OCI-LY1 (cell line): ENCODE measurements around the gene RASGRF1.

Source experiments
- CTCF ChIP-seq: fragments of 200-600 bp; sonication (generic), shearing (Covaris generic); IDR thresholded peaks from 2 replicates; pipeline ENCODE4 v1.5.1; 2017; ENCODE audit warnings: mild to moderate bottlenecking, antibody characterized with exemption, low read length, moderate library complexity, mixed read lengths
- EZH2 ChIP-seq: fragments of 200-600 bp; sonication (generic), shearing (Covaris generic); IDR thresholded peaks from 2 replicates; pipeline ENCODE4 v1.8.0; 2017; ENCODE audit warnings: borderline replicate concordance, mixed run types, mild to moderate bottlenecking, antibody characterized with exemption, low read length, moderate library complexity, mixed read lengths

- TF ChIP-seq EZH2 (no peak), CTCF (no peak)
Measured at GRCh38 chr15:79016527-79017170, 73.9 kb downstream of the RASGRF1 start.
